Smooth muscle cell (in vitro differentiated cells): Measurements from ENCODE around the gene CENPB. TPM values are rescaled to one million over a fixed set of nuclear protein-coding genes. Genes with fewer than 3 reads are reported as not detected.

ENCODE experiments used
- DNase-seq: peaks from one replicate; lab custom pipeline; 2025; ENCODE audit not compliant: unreplicated experiment; lab: John Stamatoyannopoulos, UW
- H2AFZ ChIP-seq: fragments of 200-600 bp; sonication (generic); 2 replicates; pipeline ENCODE4 v1.6.0; 2016; ENCODE audit warnings: antibody characterized with exemption, low read depth, mild to moderate bottlenecking
- H3F3A ChIP-seq: fragments of 200-600 bp; sonication (generic); 2 replicates; pipeline ENCODE4 v1.6.0; 2017; ENCODE audit warnings: antibody characterized with exemption, low read depth
- H3K27ac ChIP-seq: fragments of 200-600 bp; sonication (generic); 2 replicates; pipeline ENCODE4 v1.5.1; 2016; ENCODE audit warnings: low read depth, mild to moderate bottlenecking
- H3K27me3 ChIP-seq: fragments of 200-600 bp; sonication (generic); 2 replicates; pipeline ENCODE4 v1.6.1; 2016; ENCODE audit warnings: low read depth, mild to moderate bottlenecking
- H3K36me3 ChIP-seq: fragments of 200-600 bp; sonication (generic); 2 replicates; pipeline ENCODE4 v1.5.1; 2016; ENCODE audit warnings: low read depth
- H3K4me1 ChIP-seq: fragments of 200-600 bp; sonication (generic); 2 replicates; pipeline ENCODE4 v1.5.1; 2016; ENCODE audit warnings: low read depth
- H3K4me2 ChIP-seq: fragments of 200-600 bp; sonication (generic); 2 replicates; pipeline ENCODE4 v1.6.0; 2016; ENCODE audit warnings: mild to moderate bottlenecking
- H3K4me3 ChIP-seq: fragments of 200-600 bp; sonication (generic); 2 replicates; pipeline ENCODE4 v1.5.1; 2016; ENCODE audit warnings: mild to moderate bottlenecking
- H3K79me2 ChIP-seq: fragments of 200-600 bp; sonication (generic); 2 replicates; pipeline ENCODE4 v1.6.0; 2016; ENCODE audit warnings: low read depth, mild to moderate bottlenecking
- H3K9ac ChIP-seq: fragments of 200-600 bp; sonication (generic); 2 replicates; pipeline ENCODE4 v1.6.0; 2016; ENCODE audit warnings: low read depth
- H3K9me3 ChIP-seq: fragments of 200-600 bp; sonication (generic); replicated peaks from 2 replicates; pipeline ENCODE4 v1.5.1; 2016; ENCODE audit warnings: low read depth
- H4K20me1 ChIP-seq: fragments of 200-600 bp; sonication (generic); 2 replicates; pipeline ENCODE4 v1.6.0; 2016; ENCODE audit warnings: low read depth
- CTCF ChIP-seq: fragments of 200-600 bp; sonication (generic); IDR thresholded peaks from 2 replicates; pipeline ENCODE4 v1.5.1; 2017; ENCODE audit warnings: borderline replicate concordance, mild to moderate bottlenecking, antibody characterized with exemption; ENCODE audit not compliant: insufficient read depth, poor library complexity, severe bottlenecking
- WGBS: methylation state at CpG from one replicate; pipeline ENCODE4 v1.1.7; 2016; ENCODE audit warnings: low lambda C conversion rate; 5-methylcytosine and 5-hydroxymethylcytosine counted together
- polyA plus RNA-seq: library from polyadenylated mRNA; unstranded; fragments of >200 nt; fragmentation: Nextera tagmentation; extraction: Ambion mirVana; gene quantifications from 2 replicates; pipeline ENCODE4 v1.2.1, GENCODE V29; 2016
- total RNA-seq: library from RNA; depleted of rRNA; stranded (reverse); fragments of >200 nt; gene quantifications from 2 replicates; pipeline ENCODE4 v1.2.3, GENCODE V29; 2014

CENPB gene
- total and polyA plus RNA-seq, 2 experiments from 2014 or later: 10.4 to 23.6 TPM

GRCh38 chr20:3813848-3814581 is 27.5 kb upstream of the CENPB start:
- no peaks in the 10 kb centered on the region for H3K27me3 ChIP-seq
- H3K79me2 ChIP-seq: no peaks in the 10 kb centered on the region
- no peaks in the 10 kb centered on the region for H3K36me3 ChIP-seq
- H3K4me3 ChIP-seq: no peak overlapping the region
- H3K4me2 ChIP-seq: no peak overlapping the region
- no peak for TF ChIP-seq CTCF
- H3K9ac ChIP-seq: no peak overlapping the region
- H3F3A ChIP-seq: peaks cover 34% of the 10 kb centered on the region
- peaks cover 5% of the 10 kb centered on the region for H3K4me1 ChIP-seq
- DNase-seq: no peak
- WGBS: 61% methylated on average over 12 of the region's 12 CpGs
- no peaks in the 10 kb centered on the region for H3K9me3 ChIP-seq
- no peaks in the 10 kb centered on the region for H4K20me1 ChIP-seq
- peak overlapping the region; percentile 97 for H3K27ac ChIP-seq
- H2AFZ ChIP-seq: no peak overlapping the region

- H3K4me2 ChIP-seq: no peak overlapping the region
- H3F3A ChIP-seq: peaks cover 29% of the 10 kb centered on the region
- no peak overlapping the region for H2AFZ ChIP-seq
- no peak overlapping the region for H3K4me3 ChIP-seq
- H3K79me2 ChIP-seq: no peaks in the 10 kb centered on the region
- no peaks in the 10 kb centered on the region for H3K27me3 ChIP-seq
- no peak overlapping the region for H3K9ac ChIP-seq
- TF ChIP-seq CTCF: no peak
- WGBS: 61% methylated on average over 8 of the region's 8 CpGs
- H3K4me1 ChIP-seq: peaks cover 5% of the 10 kb centered on the region
- peak overlapping the region; percentile 97 for H3K27ac ChIP-seq
- DNase-seq: no peak
- H3K36me3 ChIP-seq: no peaks in the 10 kb centered on the region
- H4K20me1 ChIP-seq: no peaks in the 10 kb centered on the region
- H3K9me3 ChIP-seq: no peaks in the 10 kb centered on the region
Observed at GRCh38 chr20:3812975-3813847, 26.7 kb upstream of the CENPB start.

GRCh38 chr20:3812259-3812681 is 25.7 kb upstream of the CENPB start:
- peaks cover 29% of the 10 kb centered on the region for H3F3A ChIP-seq
- TF ChIP-seq CTCF: no peak
- no peaks in the 10 kb centered on the region for H3K9me3 ChIP-seq
- H2AFZ ChIP-seq: no peak overlapping the region
- H3K27ac ChIP-seq: peak overlapping the region; percentile 97
- no peak overlapping the region for H3K4me3 ChIP-seq
- WGBS: 98% methylated on average over 9 of the region's 9 CpGs
- no peaks in the 10 kb centered on the region for H3K27me3 ChIP-seq
- no peaks in the 10 kb centered on the region for H3K79me2 ChIP-seq
- H3K9ac ChIP-seq: peak overlapping the region; percentile 54
- H3K4me1 ChIP-seq: peaks cover 9% of the 10 kb centered on the region
- no peaks in the 10 kb centered on the region for H4K20me1 ChIP-seq
- H3K4me2 ChIP-seq: no peak overlapping the region
- no peak for DNase-seq
- no peaks in the 10 kb centered on the region for H3K36me3 ChIP-seq
